Astrocyte of the cerebellum (primary cell): ENCODE results near the gene MYOZ1.
"Not testable (repeated sequence)": the region's sequence is repeated elsewhere in the genome, so short reads cannot be mapped to it uniquely, and the experiment has no call there.

Experiments
- DNase-seq: peaks from one replicate; pipeline ENCODE4 v3.0.0-alpha.2; 2011; ENCODE audit warnings: low read depth
- H3K4me3 ChIP-seq: 2 replicates; pipeline ENCODE4 v1.5.1; 2011; ENCODE audit warnings: mild to moderate bottlenecking, low read depth, low read length, moderate library complexity
- in situ Hi-C: cut with HindIII; loops from 2 replicates; pipeline ENCODE4 v1.10.0; 2017; ENCODE audit warnings: low sequenced_read_pairs
- TF ChIP-seq, protein P1 (sequence below): IDR thresholded peaks from 2 replicates; pipeline ENCODE4 v1.5.1; 2012; ENCODE audit warnings: low read length, low read depth, moderate library complexity, mild to moderate bottlenecking; ENCODE audit errors: missing control alignments

Gene MYOZ1

DNA sequence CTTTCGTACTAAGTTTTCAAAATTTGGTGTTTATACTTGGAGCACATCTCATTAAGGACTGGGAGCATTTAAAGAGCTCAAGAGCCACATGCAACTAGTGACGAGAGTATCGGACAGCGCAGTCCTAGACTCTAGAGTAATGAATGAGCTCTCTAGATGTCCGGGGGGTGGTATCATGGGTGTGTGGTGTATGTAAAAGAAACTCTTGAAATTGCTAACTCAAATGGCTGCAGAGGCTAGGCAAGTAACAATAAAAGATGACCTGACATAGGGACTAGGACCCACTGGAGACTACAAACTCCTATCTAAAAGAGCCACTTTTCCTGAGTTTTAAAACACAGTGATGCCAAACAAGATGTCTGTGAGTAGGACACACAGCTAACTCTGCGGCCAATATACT lies 14.0 kb downstream of the MYOZ1 start:
- in situ Hi-C loops, result loop anchor here (5.0 kb wide), 1 partner anchor 95 kb away; no protein-coding TSS in a partner anchor
- DNase-seq, result no peak
- no peak overlapping the region for H3K4me3 ChIP-seq
- TF ChIP-seq, protein P1, sequence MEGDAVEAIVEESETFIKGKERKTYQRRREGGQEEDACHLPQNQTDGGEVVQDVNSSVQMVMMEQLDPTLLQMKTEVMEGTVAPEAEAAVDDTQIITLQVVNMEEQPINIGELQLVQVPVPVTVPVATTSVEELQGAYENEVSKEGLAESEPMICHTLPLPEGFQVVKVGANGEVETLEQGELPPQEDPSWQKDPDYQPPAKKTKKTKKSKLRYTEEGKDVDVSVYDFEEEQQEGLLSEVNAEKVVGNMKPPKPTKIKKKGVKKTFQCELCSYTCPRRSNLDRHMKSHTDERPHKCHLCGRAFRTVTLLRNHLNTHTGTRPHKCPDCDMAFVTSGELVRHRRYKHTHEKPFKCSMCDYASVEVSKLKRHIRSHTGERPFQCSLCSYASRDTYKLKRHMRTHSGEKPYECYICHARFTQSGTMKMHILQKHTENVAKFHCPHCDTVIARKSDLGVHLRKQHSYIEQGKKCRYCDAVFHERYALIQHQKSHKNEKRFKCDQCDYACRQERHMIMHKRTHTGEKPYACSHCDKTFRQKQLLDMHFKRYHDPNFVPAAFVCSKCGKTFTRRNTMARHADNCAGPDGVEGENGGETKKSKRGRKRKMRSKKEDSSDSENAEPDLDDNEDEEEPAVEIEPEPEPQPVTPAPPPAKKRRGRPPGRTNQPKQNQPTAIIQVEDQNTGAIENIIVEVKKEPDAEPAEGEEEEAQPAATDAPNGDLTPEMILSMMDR, result no peak

DNA sequence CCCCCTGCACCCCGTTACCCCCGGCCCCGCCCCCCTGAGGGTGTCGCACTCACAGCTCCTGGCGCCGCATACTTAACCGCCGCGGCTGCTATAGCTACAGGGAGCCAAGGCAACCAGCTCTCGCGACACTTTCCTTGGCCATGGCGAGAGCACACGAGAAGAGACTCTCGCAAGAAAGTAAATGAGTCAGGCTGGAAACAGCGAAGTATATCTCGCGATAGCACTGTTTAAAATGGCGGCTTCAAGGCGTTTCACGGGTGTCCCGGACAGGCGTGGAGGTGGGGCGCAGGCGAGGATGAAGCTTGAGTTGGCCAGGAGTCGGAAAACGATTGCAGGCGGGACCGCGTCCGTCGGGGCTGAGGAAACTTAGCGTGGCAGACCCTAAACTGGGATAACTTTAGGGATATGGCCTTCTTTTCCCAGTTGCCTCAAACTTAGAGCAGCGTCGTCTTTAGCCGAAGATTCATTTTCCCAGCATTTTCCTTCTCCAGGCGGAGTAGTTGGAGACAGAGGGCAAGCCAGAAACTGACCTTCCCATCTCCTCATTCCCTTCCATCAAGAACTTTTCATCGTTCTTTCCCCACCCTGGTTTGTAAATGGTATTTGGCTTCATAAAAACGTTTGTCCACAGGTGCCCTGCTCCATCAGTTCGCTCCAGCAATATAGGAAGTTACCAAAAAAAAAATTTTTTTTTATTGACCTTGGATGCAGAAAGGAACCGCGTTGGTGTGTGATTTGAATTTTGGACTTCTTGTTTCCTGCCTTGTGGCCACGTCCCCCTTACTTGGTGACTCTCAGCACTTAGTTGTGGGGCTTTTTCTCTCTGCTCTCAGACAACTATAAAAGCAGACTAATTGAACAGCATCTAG lies 15.2 kb downstream of the MYOZ1 start:
- TF ChIP-seq, protein P1, result no peak
- peak; percentile 97 for DNase-seq
- H3K4me3 ChIP-seq, result peak overlapping the region; percentile 93
- in situ Hi-C loops, result loop anchor here (5.0 kb wide), 1 partner anchor 94 kb away; no protein-coding TSS in a partner anchor

DNA sequence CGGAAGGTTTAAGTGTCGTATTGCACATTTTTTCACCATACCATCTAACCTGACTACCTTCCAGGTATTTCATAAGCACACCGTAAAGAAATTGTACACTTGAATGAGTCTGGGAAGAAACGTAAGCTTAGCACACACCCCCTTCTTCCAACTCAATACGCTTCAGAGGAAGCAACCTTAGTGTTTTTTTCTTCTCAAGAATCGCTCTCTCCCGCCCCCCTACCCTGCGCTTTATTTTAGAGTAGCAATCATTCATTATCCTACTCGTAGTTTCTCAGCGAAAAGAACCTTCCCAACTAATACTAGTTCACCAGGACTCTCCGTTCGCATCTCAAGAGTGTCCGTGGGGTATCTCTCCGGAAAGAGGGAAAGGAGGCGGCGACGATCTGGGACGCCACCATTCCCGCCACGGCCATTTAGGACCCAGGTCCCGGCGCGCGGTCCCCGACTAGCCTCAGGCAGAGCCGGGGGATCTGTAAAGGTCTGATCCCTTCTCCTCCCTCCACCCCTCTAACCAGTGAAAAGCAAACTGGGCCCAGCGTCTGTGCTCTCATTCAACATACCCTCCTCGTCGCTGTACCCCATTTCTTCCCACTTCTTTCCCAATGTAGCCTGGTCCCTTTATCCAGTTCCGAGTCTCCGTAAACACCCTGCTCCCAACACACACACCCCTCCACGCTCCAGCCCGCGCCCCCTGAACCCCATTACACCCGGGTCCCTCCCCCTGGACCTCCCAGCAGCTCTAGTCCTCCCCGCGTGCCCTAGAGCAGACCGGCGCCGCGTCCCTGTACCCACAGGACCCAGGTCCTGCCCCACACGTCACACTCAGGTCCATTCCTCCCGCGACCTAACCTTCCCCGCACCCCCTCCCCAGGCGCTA lies 16.0 kb downstream of the MYOZ1 start:
- TF ChIP-seq, protein P1, result no peak
- in situ Hi-C loops, result loop anchor here (5.0 kb wide), 1 partner anchor 93 kb away; no protein-coding TSS in a partner anchor
- DNase-seq, result no peak
- H3K4me3 ChIP-seq, result peak overlapping the region; percentile 93

DNA sequence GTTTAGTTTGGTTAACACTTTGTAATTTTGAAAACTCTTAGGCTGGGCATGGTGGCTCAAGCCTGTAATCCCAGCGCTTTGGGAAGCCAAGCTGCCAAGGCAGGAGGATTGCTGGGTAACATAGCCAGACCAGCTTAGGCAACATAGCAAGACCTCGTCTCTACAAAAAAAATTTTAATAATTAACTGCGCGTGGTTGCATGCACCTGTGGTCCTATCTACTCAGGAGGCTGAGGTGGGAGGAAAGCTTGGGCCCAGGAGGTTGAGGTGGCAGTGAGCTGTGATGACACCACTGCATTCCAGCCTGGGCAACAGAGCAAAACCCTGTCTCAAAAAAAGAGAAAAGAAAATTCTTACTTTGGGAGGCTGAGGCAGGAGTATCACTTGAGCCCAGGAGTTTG lies 18.2 kb downstream of the MYOZ1 start:
- in situ Hi-C loops, result no loop called here
- TF ChIP-seq, protein P1, result no peak
- no peak overlapping the region for H3K4me3 ChIP-seq
- no peak for DNase-seq

DNA sequence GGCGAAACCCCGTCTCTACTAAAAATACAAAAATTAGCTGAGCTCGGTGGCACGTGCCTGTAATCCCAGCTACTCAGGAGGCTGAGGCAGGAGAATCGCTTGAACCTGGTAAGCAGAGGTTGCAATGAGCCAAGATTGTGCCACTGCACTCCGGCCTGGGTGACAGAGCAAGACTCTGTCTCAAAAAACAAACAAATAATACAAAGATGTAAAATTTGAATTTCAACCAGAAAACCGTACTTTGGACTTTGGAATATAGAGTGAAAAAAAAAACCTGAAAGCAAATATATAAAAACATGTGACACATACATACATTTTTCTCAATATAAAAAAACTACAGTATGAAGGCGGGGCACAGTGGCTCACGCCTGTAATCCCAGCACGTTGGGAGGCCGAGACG lies 20.3 kb downstream of the MYOZ1 start:
- H3K4me3 ChIP-seq, in situ Hi-C loops, DNase-seq: not testable (repeated sequence)

DNA sequence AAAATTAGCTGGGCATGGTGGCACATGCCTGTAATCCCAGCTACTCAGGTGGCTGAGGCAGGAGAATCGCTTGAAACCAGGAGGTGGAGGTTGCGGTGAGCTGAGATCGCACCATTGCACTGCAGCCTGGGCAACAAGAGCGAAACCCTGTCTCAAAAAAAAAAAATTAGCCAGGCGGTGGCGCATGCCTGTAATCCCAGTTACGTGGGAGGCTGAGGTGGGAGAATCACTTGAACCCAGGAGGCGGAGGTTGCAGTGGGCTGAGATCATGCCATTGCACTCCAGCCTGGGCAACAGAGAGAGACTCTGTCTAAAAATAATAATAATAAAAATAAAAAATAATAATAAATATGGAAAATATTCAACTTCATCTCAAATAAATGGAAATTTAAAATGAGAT lies 24.1 kb downstream of the MYOZ1 start:
- H3K4me3 ChIP-seq, in situ Hi-C loops, DNase-seq: not testable (repeated sequence)

DNA sequence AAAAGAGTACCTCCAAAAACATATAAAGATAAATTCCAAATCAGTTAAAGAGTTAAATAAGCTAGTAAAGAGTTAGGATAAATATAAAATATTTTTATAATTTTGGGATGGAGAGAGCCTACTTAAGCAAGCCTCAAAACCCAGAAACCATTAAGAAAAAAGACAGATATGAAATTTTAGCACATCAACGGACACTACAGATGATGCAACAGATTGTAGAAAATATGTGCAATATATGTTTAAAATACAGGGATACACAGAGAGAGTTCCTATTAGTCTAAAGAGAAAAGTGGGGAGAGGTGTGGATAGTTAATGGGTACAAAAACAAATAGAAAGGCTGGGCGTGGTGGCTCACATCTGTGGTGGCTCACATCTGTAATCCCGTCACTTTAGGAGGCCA lies 26.6 kb downstream of the MYOZ1 start:
- H3K4me3 ChIP-seq, result no peak overlapping the region
- no peak for DNase-seq
- in situ Hi-C loops, result no loop called here
- TF ChIP-seq, protein P1, result no peak
